ENCODE measurements around the gene HHLA2.
"Not testable (repeated sequence)": the region's sequence is repeated elsewhere in the genome, so short reads cannot be mapped to it uniquely, and the experiment has no call there.

HHLA2 gene

GRCh38 chr3:108343491-108343890 lies 47.1 kb downstream of the HHLA2 start:
- DNase-seq = no peak

- peak in 3 of 4 experiments; percentile 11 to 24 (median 16) for DNase-seq
Measured at GRCh38 chr3:108345492-108346205, 49.3 kb downstream of the HHLA2 start.

DNA sequence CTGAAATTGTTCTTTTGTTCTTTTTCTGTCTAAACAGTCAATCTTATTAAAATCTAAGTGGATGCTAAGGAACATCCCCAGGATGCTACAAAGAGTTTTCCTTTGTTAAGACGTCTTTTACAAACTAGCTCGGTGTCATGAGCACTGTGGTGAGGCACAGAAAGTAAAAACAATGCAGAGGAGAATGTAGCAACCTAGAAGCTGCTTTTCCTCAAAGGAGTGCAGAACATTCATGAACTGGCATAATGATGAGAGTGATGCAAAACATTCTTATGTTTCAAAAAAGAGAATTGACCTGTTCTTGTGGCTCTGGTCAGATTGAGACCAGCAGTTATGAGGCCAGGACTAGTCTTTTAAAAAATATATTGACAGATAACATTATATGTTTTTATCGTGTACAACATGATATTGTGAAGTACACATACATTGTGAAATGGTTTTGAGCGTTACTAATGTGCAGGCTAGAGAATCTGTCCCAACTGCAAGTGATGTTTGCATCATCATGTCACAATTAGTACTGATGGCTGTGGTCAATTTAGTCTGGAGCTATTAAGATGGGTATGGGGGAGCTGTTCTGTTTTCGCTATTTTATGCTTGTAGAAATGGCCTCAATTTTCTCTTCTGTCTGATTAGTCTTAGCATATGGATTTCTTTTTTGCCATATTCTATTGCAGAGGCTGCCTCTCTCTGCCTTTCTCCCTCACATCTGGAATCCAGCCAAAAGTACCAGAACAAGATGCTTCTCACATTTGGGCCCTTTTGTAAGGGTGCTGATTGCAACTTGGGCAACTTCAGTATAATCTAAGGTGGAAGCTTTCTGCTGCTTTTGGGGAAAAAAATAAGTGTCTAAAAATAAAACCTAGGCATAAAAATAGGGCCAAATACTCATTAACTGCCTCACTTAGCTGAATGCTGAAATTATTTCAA lies 50.2 kb downstream of the HHLA2 start:
- peak in 2 of 4 experiments; percentile 14 to 26 for DNase-seq

- DNase-seq = no peak
Measured at GRCh38 chr3:108352176-108352575, 55.8 kb downstream of the HHLA2 start.

- DNase-seq = no peak
Measured at GRCh38 chr3:108354562-108354961, 58.2 kb downstream of the HHLA2 start.

DNA sequence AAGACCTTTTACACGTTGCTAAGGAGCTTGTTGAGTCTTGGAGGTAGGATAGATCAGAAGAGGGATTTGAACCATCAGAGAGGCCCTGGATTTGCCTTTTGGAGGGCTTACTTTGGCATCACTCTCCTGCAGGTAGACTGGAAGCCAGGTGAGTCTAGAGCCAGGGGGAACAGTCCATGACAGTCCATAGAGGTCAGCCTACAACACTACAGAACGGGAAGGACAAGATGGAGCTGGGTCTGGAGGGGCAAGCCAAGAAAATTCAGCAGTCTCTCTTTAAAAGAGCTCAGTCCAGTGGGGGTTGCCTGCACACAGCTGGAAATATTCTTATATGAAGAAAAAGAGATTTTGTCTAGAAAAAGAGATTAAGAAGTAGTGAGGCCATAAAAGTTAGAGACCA lies 60.7 kb downstream of the HHLA2 start:
- no peak for DNase-seq

DNA sequence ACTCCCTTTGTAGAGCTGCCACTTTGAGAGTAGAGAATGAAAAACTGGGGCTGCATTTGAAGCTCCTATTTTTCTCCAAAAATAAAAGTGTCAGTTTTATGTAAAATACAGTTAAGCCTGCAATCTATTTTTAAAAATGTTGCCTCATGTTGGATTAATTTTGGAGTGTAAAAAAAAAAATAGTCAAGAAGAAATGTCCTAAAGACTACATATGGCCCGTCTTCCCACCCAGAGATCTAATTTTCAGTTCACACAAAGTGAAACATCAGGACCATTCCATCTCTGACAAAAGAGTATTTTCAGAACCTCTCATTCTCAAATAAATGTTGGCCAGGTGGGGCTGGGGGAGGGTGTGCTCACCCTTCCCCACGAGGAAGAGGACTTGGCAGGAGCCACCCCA lies 62.7 kb downstream of the HHLA2 start:
- DNase-seq = no peak

DNA sequence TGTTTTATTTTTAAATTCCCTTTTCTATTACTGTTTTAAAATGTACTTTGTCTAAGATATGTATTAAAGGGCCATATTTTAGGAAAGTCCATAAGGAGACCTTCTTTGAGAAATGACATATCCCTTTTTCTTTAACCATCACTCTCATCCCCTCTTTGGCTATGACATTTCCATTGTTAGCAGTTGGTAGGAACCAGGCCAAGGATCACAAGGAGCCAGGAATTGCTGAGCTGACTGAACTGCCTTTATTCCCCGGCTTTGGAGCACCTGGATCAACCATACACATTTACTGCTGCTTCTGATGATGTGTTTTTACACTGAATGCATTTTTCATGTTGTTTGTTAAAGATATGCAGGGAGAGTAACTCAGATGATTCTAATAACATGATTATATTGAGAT lies 79.7 kb downstream of the HHLA2 start:
- no peak for DNase-seq

DNA sequence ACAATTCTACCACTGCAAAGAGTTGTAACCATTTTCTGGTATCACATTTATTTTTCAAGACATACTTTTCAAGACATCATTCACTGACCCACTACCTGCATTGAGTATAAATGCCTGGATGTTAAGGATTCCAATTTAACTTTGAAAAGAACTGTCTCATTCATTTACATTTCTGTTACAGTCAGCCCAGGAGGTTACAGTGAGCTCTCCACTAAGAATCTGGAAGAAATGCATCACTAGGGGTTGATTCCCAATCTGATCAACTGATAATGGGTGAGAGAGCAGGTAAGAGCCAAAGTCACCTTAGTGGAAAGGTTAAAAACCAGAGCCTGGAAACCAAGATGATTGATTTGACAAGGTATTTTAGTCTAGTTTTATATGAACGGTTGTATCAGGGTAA lies 81.0 kb downstream of the HHLA2 start:
- no peak for DNase-seq

DNA sequence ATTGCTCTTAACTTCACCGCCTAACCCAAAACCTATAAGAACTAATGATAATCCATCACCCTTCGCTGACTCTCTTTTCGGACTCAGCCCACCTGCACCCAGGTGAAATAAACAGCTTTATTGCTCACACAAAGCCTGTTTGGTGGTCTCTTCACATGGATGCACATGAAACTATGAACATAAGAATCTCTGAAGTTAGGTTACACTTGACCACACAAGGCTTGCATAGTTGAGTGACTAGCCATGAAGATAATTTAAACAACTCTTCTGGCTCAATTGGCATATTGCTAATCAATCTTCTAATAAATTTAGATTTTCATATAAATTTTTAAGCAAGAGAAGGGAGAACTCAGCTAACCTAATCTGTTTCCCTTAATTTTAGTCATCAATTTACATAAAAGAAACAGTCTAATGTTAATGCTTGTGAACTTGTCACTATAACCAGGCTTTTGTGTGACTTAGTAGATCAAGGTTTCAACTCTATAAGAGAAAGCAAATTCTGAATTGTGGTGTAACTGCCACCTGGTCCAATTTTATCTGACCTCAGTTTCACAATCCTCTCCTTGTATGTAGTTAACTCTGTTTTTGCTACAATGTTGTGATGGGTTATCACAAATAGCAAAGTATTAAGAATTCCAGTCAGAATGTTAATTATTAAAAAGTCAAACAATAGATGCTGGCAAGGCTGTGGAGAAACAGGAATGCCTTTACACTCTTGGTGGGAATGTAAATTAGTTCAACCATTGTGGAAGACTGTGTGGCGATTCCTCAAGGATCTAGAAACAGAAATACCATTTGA lies 82.0 kb downstream of the HHLA2 start:
- DNase-seq = no peak

- not testable (repeated sequence) for DNase-seq
Measured at GRCh38 chr3:108378952-108379342, 82.6 kb downstream of the HHLA2 start.

DNA sequence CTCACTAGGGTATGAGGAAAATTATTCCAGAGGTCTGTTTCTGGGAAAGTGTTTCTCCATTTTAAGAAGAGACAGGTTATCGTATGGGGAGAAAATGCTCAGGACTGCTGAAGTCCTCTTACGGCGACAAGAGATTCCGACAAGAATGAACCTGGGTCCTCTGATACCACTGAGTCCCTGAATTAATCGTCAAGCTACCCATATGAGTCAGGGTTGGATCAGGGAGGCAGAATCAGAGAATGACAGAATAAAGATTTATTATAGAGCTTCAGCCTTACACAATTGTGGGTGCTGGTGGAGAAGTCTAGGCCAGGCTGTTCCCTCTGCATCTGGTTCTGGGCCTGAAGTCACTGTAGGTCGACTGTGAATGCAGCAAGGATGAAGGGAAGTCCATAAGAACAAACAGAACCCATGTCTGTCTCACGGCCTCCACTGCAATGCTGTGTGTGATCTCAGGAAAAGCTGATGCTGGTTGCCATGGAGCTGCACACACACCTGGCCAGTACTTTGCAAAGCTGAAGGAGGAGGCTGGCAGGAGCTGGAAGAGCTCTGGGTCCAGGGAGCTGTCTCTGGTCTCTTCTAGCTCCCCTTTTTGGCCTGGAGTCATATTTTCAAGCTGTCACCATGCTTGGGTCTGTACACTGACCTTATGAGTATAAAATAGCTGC lies 83.9 kb downstream of the HHLA2 start:
- no peak for DNase-seq

- DNase-seq = no peak
Measured at GRCh38 chr3:108381529-108382140, 85.3 kb downstream of the HHLA2 start.

- no peak for DNase-seq
Measured at GRCh38 chr3:108383306-108383705, 87.0 kb downstream of the HHLA2 start.

DNA sequence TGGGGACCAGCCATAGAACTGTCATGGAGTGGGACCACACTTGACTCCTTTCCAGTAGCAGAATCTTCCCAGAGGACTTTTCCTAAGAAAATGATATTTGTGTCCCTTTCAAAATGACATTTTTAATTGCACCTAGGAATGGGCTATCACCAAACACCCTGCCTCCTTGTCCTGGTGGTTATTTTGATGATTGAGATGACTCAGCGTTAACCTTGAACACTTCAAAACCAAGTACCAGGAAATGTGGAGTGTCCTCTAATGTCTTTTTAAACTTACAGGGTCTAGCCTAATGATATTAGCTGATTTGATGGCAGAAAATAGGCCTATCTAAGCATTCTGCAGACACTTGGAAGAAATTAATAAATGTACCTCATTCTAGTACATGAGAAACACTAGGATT lies 90.7 kb downstream of the HHLA2 start:
- no peak for DNase-seq

GRCh38 chr3:108388136-108389132 lies 92.1 kb downstream of the HHLA2 start:
- peak in 2 of 4 experiments; percentile 35 to 39 for DNase-seq

DNA sequence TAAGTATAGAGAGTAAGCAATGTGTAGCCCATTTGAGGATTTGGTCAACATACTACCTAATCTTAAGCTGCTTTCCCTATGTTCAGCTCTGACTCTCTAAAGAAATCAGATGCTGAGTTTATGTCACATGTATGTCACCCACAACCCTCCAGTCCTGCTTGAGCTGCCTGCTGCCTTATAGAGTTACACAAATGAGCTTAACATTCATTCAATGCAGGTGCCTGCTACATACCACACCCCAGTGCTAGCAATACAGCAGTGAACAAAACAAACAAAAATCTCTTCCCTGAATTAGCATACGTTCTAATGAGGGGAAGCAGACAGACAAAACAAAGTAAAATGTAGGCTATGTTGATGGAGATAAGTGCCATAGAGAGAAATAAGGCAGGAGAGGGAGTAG lies 93.0 kb downstream of the HHLA2 start:
- no peak for DNase-seq

- no peak for DNase-seq
Measured at GRCh38 chr3:108391917-108392593, 95.7 kb downstream of the HHLA2 start.

- no peak for DNase-seq
Measured at GRCh38 chr3:108393128-108393900, 97.0 kb downstream of the HHLA2 start.

All from suppressor macrophage (primary cell).